GM12875 (cell line): ENCODE measurements around the gene PLEKHG1.

Experiments
- H3K4me3 ChIP-seq: one replicate; pipeline ENCODE4 v1.5.1; 2011; ENCODE audit warnings: low read depth, low read length, control low read depth
- TF ChIP-seq, protein P1 (sequence below): IDR thresholded peaks from 2 replicates; pipeline ENCODE4 v1.5.1; 2011; ENCODE audit warnings: low read depth, mild to moderate bottlenecking, control low read depth, inconsistent platforms, low read length, moderate library complexity, borderline replicate concordance; ENCODE audit not compliant: insufficient read depth

The PLEKHG1 gene

DNA sequence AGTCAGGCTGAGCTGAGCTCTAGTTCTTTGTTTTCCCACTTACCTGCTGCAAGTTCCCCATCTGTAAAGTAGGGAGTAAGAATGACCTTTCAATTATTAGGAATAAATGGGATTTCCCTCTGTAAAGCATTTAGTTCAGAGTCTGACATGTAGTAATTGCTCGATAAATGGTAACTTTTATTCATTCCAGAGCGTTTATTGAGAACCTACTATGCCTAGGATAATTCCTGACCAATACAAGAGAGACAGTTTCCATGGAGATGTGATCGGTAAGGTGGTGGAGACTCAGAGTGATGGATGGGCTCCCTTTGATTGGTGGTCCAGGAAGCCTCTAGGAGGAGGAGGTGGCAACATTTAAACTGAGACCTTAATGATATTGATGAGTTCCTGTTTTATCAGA, 5.6 kb downstream of the PLEKHG1 start:
- H3K4me3 ChIP-seq = no peak overlapping the region
- TF ChIP-seq, protein P1, sequence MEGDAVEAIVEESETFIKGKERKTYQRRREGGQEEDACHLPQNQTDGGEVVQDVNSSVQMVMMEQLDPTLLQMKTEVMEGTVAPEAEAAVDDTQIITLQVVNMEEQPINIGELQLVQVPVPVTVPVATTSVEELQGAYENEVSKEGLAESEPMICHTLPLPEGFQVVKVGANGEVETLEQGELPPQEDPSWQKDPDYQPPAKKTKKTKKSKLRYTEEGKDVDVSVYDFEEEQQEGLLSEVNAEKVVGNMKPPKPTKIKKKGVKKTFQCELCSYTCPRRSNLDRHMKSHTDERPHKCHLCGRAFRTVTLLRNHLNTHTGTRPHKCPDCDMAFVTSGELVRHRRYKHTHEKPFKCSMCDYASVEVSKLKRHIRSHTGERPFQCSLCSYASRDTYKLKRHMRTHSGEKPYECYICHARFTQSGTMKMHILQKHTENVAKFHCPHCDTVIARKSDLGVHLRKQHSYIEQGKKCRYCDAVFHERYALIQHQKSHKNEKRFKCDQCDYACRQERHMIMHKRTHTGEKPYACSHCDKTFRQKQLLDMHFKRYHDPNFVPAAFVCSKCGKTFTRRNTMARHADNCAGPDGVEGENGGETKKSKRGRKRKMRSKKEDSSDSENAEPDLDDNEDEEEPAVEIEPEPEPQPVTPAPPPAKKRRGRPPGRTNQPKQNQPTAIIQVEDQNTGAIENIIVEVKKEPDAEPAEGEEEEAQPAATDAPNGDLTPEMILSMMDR = no peak

DNA sequence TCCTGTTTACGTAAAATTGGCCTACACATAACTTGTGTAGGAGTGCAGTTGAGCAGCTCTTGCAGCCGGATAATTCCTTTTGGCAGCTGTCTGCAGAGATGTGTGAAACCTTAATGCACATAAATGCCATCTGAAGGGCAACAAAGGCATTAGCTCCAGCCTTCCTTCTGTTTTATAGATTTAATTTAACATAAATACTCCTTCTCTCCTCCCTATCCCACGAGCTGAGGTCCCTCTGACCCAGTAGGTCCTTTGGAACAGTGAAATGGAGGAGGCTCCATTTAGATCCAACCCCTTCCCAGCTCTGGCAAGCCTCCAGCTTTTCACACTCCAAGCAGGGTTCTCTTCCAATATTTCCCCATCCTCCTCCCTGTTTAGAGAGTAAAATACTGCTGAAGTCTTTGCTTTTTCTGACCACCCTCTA, 6.5 kb downstream of the PLEKHG1 start:
- TF ChIP-seq, protein P1 = no peak
- H3K4me3 ChIP-seq = no peak overlapping the region

DNA sequence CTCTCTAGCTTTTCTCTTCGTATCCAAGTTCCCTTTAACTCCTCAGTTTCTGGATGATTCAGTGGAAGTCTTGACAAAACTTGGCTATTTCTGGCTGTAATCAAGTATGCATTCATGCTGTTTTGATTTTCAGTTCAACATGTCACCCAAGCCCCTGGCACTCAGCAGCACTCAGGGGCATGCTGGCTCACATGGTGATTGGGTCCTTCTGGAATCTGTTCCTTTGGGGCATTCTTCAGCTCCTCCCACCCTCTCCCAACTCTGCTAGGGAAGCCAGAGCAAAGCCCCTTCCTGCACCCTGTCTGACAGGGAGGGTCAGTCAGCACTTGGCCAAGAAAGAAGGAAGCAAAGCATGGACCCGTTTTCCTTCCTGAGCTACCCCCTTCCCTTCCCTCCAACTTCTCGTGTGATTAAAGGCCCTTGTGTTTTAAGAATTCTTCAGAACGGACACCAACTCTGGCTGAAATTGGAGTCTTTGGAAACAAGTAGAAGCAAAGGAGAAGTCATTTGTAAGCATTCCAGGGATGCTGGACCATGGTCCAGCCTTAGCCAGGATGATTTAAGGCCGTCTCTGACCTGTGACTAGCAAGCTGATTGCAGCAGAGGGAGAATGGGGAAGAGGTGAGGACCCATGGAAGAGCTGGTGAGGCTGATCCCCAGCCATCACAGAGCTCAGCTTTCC, 7.1 kb downstream of the PLEKHG1 start:
- TF ChIP-seq, protein P1 = no peak
- no peak overlapping the region for H3K4me3 ChIP-seq

DNA sequence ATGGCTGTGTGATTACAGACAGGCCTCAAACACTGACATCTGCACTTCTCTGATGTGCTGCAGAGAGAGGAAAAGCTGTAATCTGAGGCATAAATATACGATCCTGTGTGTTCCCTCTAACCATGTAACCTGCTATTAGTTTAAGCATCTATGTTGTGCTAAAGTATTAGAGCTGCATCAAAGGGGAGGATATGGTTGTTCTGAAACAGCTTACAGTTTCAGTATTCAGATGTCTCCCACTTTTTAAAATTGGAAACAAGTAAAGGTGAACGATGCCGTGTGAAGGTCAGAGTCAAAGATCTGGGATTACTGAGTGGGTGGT, 7.6 kb downstream of the PLEKHG1 start:
- H3K4me3 ChIP-seq = no peak overlapping the region
- TF ChIP-seq, protein P1 = no peak

DNA sequence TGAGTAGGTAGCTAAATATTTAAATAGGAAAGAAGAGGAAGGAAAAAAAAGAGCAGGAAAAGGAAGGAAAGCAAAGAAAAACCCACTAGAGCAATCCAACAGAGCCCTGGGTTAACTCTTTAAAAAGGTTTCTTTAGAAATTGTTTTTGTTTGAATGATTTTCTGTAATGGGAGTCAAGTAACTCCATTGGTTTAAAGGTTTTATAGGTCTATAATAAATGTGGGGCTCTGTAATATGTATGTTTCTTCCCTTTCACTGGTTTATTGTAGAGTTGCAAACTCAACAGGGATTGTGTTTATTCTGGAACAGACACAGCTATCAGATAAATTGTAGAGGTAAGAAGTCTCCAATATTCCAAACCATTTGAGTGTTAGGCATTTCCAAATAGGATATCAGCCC, 10.9 kb downstream of the PLEKHG1 start:
- H3K4me3 ChIP-seq = no peak overlapping the region
- TF ChIP-seq, protein P1 = no peak

DNA sequence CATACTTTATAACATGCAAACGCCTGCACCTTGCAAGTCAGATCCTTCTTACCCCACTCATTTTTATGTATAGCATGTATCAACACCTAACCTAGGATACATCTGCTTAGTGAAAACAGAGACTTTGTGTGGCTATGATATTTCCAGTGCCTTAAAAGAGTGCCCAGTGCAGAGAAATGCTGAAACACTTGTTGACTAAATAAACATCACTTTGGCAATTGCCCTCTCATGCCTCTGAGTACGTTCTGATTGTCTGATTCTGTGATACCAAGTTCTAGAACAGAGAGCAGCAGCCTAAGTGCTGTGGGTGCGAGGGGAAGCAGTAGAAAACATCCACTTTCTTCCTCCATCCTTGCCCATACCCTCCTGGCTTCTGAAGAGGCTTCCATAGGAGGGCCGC, 13.6 kb downstream of the PLEKHG1 start:
- TF ChIP-seq, protein P1 = no peak
- no peak overlapping the region for H3K4me3 ChIP-seq

DNA sequence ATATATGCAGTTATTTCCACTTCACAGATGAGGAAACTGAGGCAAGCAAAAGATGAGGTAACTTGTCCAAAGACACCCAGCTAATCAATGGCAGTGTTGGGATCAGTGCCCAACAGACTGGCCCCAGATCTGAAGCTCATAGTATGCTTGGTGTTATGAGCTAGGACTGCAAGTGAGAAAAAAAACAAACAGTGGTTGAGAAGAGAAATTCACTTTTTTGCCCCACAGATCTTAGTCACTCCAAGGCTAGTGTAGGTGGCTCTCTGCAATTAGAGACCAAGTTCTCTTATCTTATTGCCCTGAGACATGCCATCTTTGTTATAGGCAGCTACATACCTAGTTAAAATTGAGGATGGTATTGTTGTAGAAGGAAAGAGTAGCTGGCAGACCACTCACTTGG, 16.3 kb downstream of the PLEKHG1 start:
- TF ChIP-seq, protein P1 = no peak
- H3K4me3 ChIP-seq = no peak overlapping the region
